Renal cortical epithelial cell (primary cell): Measurements from ENCODE around the gene MYZAP. TPM values are rescaled to one million over a fixed set of nuclear protein-coding genes. Genes with fewer than 3 reads are reported as not detected.
A peak's percentile ranks its signal among the peaks of the same experiment; 100 is the strongest.

Source experiments
- DNase-seq: peaks from one replicate; pipeline ENCODE4 v3.0.0-alpha.2; 2011; ENCODE audit warnings: low read depth
- total RNA-seq: library from RNA; depleted of rRNA; stranded (reverse); fragments of >200 nt; gene quantifications from 2 replicates; pipeline ENCODE4 v1.2.3, GENCODE V29; 2014

The MYZAP gene
- 0.20 and 1.7 TPM in 2 replicates for total RNA-seq

GRCh38 chr15:57591822-57592367 lies at the start of gene MYZAP:
MYZAP (plus strand) TSS chr15:57591904; CDS start chr15:57592035, 131 bp downstream.
- DNase-seq: no peak

DNA sequence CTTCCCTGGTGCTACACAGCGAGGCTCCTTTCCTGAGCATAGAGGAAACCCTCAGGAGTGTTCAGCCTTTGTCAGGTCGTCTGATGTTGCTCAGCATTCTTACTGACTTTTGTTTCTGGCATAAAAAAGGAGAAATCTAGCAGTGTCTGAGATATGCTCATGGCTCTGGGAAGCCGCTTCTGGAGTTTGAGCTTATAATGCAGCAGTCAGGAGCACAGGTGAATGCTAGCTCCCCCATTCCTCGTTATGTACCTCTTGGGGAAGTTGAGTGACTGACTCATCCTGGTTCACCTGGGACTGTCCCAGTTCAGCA lies 49.2 kb upstream of the MYZAP start:
- no peak for DNase-seq

GRCh38 chr15:57544848-57545480 lies 46.7 kb upstream of the MYZAP start:
- no peak for DNase-seq

GRCh38 chr15:57545995-57546394 lies 45.7 kb upstream of the MYZAP start:
- DNase-seq: no peak

- no peak for DNase-seq
Observed at GRCh38 chr15:57547243-57547755, 44.4 kb upstream of the MYZAP start.

DNA sequence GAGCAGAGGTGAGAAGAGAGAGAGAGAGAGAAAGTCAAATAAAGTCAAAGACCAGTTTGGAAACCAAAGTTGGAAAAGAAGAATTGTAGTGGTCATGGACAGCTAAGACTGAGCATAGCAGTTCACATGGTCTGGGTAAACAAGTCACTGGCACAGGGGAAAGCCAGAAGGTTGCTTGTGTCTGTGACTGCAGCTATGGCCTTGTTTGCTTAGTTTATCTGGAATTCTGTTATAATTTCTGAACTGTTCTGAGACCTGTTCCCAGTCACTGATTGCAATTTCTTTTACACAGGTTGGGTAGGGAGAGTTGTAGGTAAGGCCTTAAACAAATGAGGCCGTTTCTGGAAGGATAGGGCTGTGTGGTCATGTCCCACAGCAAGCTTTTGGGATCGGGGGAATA lies 43.4 kb upstream of the MYZAP start:
- no peak for DNase-seq

- DNase-seq: no peak
Observed at GRCh38 chr15:57548835-57549234, 42.9 kb upstream of the MYZAP start.

DNA sequence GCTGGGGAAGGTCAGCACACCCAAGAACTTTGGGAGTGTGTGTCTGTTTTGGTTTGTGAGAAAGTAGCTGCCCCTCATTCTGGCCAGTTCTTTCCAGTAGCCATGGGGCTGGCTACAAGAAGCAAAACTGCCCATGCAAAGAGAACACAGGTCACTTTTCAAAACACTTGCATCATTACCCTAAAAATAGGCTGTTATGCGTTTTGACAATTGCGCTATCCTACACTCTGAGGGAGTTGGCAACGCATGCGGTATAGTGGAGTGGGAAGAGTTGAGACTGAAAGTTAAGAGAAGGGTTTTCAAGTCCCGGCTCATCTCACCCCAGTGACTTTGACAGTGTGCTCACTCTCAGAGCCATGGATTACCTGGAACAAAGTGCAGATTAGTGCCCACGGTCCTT lies 41.8 kb upstream of the MYZAP start:
- peak; percentile 66 for DNase-seq

DNA sequence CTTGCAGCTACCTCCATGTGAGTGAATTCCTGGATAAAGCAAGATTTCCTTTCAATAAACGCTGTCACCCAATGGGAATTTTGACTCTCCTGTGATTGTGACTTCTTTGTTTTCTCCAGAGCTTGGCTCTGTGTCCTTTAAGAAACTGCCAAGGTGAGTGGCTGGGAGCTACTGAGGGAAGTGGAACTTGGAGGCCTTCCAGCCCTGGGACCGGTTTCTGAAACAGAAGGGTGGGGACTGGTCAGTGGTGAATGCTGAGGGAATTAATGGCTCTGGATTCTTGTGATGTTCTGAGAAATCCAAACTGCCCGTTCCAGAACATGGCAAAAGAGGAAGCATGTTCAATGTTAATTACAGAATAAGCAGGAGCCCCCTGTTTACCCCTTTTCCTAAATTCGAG lies 41.1 kb upstream of the MYZAP start:
- DNase-seq: peak; percentile 82

- peak; percentile 89 for DNase-seq
Observed at GRCh38 chr15:57551715-57552677, 39.7 kb upstream of the MYZAP start.

GRCh38 chr15:57552678-57553334 lies 38.9 kb upstream of the MYZAP start:
- no peak for DNase-seq

- no peak for DNase-seq
Observed at GRCh38 chr15:57553526-57553925, 38.2 kb upstream of the MYZAP start.

DNA sequence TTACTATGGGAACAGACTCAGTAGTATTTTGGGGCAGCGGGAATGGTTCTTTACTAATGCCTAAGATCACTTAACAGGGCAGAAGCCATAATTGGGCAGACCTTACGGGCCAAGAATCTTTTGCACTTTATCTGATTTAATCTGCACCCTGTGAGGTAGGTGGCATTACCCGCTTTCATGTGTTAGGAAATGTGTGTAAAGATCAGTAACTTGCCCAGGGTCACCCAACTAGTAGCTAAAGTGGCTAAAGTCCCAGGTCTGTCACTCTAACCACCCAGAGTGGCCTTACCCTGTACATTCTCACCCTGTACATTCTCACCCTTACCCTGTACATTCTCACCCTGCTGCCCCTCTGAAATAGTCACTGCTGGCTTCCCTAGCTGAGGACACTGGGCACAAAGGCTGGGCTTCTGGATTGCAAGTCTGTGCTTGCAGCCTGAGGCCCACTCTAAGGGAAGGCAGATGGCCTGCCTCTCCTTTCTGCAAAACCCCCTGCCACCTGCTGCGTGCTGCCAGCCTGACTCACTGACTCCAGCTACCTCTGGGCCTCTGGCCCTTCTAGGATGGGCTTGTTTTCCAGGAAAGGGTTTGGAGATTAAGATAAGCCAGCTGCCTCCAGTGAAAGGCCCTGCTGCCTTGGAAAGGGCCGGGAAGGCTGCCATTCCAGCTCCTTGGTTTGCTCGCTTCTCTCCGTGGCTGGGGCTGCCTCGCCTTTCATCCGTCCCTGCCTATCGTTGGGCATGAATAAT lies 37.5 kb upstream of the MYZAP start:
- DNase-seq: no peak

GRCh38 chr15:57554812-57555179 lies 36.9 kb upstream of the MYZAP start:
- DNase-seq: no peak

DNA sequence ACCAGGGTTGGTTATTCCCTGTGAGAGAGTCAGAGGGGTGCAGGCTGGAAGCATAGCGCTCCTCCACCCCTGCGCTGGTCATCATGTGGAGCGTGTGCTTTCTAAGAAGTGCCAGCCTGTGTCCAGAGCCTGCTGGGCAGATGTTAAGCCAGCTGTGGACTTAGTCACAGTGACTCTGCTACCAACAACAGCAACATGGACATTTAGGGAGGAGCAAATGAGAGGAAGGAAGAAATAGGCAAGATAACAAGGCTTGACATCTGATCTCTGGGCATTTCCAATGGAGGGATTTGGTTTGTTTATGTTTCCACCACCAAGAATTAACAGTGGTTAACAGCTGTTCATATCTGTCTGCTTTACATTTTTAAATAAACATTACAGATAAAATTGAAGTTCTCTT lies 36.4 kb upstream of the MYZAP start:
- DNase-seq: no peak

DNA sequence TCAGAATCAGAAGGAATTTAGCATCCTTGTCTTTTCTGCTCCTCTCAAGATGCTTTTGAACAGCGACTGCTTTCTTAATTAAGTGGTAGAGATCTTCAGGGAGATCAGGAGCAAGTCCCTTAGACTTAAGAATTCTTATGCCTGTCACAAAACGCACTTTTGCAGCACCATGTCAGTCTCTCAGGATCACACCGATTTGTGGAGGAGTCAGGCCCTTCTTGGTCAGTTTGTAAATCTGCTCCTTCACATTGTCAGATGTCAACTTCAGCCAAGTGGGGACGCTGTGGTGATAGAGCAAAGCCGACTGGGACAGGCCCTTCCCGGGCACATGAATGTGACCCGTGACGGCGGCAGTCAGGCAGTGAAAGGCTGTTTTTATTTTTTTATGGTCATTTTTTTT lies 35.7 kb upstream of the MYZAP start:
- DNase-seq: no peak

GRCh38 chr15:57557267-57557666 lies 34.4 kb upstream of the MYZAP start:
- DNase-seq: no peak

- DNase-seq: no peak
Observed at GRCh38 chr15:57557810-57558209, 33.9 kb upstream of the MYZAP start.

- DNase-seq: peak; percentile 21
Observed at GRCh38 chr15:57559875-57560274, 31.8 kb upstream of the MYZAP start.

GRCh38 chr15:57561041-57561711 lies 30.5 kb upstream of the MYZAP start:
- DNase-seq: peak; percentile 54

DNA sequence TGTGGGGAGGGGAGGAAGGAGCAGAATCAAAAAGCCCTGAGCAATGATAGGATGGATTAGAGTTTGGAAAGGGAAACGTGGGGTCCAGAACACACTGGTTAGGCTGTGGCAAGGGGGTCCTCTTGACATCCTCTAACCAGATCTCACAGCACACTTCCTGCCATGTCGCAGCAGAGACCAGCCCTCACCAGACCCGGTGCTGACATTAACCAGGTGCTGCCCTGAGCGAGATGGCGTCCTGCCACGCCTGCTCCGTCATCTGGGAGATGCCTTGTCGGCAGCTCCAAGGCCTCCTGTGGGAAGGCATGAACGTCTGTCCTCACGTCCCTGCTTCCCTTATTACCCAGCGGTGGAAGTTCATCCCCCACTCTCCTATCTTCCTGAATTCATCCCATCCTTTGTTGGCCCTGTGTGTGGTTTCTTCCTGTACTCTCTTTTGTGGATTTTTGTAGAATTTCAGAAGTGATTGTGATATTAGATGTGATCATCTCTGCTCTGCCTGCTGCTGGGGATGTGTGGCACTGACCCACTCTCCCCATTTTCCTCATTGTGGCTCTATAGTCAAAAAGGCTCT lies 29.4 kb upstream of the MYZAP start:
- DNase-seq: no peak
